Measurements from ENCODE around the gene IRF5.

The IRF5 gene

GRCh38 chr7:128936798-128937197, 929 bp upstream of the IRF5 start:
- no peak for TF ChIP-seq CTCF (IDR thresholded peaks at IDR 0.05; ENCODE audit: insufficient read depth, low read length, missing control alignments)
- ChIA-PET POLR2A (no interaction called here), CTCF (no interaction called here)
- DNase-seq (ENCODE audit: low read depth, low spot score): no peak
- H3K4me3 ChIP-seq (ENCODE audit: low read depth, low read length): no peak overlapping the region

- CTCF ChIA-PET: no interaction called here
- TF ChIP-seq CTCF (IDR thresholded peaks at IDR 0.05; ENCODE audit: insufficient read depth, low read length, missing control alignments): no peak
- DNase-seq (ENCODE audit: low read depth, low spot score): no peak
- POLR2A ChIA-PET: no interaction called here
- H3K4me3 ChIP-seq (ENCODE audit: low read depth, low read length): no peak overlapping the region
These were observed 468 bp upstream of the IRF5 start for GRCh38 chr7:128937271-128937646.

- no peak for TF ChIP-seq CTCF (IDR thresholded peaks at IDR 0.05; ENCODE audit: insufficient read depth, low read length, missing control alignments)
- CTCF ChIA-PET: interaction anchor here (1.3 to 1.5 kb wide), 2 partner anchors 9 to 153 kb away, joined by 3 read pairs; no protein-coding TSS in a partner anchor
- POLR2A ChIA-PET: no interaction called here
- H3K4me3 ChIP-seq (ENCODE audit: low read depth, low read length): peak overlapping the region; percentile 40
- DNase-seq (ENCODE audit: low read depth, low spot score): no peak
These were observed 882 bp downstream of the IRF5 start for GRCh38 chr7:128938544-128939074.

- POLR2A ChIA-PET: no interaction called here
- CTCF ChIA-PET: interaction anchor here (1.3 to 1.6 kb wide), 3 partner anchors 10 to 153 kb away, joined by 3 read pairs; no protein-coding TSS in a partner anchor
- H3K4me3 ChIP-seq (ENCODE audit: low read depth, low read length): no peak overlapping the region
- no peak for DNase-seq (ENCODE audit: low read depth, low spot score)
- no peak for TF ChIP-seq CTCF (IDR thresholded peaks at IDR 0.05; ENCODE audit: insufficient read depth, low read length, missing control alignments)
These were observed 1.5 kb downstream of the IRF5 start for GRCh38 chr7:128939075-128939860.

- POLR2A ChIA-PET: no interaction called here
- CTCF ChIA-PET: interaction anchor here (1.3 to 1.6 kb wide), 3 partner anchors 10 to 152 kb away, joined by 3 read pairs; no protein-coding TSS in a partner anchor
- TF ChIP-seq CTCF (IDR thresholded peaks at IDR 0.05; ENCODE audit: insufficient read depth, low read length, missing control alignments): no peak
These were observed 2.2 kb downstream of the IRF5 start for GRCh38 chr7:128939861-128940410.

More at GRCh38 chr7:128939861-128940410, 2.2 kb downstream of the IRF5 start:
- no peak for DNase-seq (ENCODE audit: low read depth, low spot score)
- H3K4me3 ChIP-seq (ENCODE audit: low read depth, low read length): no peak overlapping the region
